Prostate gland (tissue), 2 donors: ENCODE data around the gene TMEM207.

Source experiments
- POLR2A ChIP-seq: fragments of 450-650 bp; IDR thresholded peaks from one replicate; pipeline ENCODE4 v1.6.1; 2016; ENCODE audit warnings: antibody characterized with exemption, mild to moderate bottlenecking
- POLR2AphosphoS5 ChIP-seq: sonication (generic); formaldehyde crosslinking; IDR thresholded peaks from one replicate; pipeline ENCODE4 v1.6.1; 2017; ENCODE audit warnings: antibody characterized with exemption
- TF ChIP-seq, protein P1 (sequence below), 4 experiments: fragments of 200-600 bp in 2 of 4; fragments of 450-650 bp in 2 of 4; sonication (generic) in 2 of 4; IDR thresholded peaks; 1 replicate in 3 of 4; 2 replicates in 1 of 4; pipeline ENCODE4 v1.5.1; 2016 to 2019; ENCODE audit warnings: antibody characterized with exemption in 4 of 4, mild to moderate bottlenecking in 2 of 4, moderate library complexity in 2 of 4

DNA sequence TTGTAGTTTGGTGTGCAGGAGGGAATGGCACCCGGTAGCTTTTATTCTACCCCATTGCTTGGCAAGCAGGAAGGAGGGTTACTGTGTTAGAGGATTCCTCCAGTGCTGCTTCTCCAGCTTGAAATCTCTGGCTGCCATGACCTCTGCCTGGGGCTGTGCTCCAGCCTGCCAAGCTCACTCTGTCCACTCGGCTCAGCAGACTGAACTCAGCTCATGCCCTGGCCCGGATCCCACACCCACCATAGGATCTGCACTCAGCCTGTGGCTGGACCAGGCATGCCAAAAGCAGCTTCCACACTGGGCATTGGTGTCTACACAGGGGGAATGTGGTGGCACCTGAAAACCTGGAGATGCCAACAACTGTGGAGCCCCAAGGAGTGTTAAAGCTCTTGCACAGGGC is 35.4 kb downstream of the TMEM207 start:
- TF ChIP-seq POLR2A (no peak), POLR2AphosphoS5 (no peak)
- TF ChIP-seq, protein P1, sequence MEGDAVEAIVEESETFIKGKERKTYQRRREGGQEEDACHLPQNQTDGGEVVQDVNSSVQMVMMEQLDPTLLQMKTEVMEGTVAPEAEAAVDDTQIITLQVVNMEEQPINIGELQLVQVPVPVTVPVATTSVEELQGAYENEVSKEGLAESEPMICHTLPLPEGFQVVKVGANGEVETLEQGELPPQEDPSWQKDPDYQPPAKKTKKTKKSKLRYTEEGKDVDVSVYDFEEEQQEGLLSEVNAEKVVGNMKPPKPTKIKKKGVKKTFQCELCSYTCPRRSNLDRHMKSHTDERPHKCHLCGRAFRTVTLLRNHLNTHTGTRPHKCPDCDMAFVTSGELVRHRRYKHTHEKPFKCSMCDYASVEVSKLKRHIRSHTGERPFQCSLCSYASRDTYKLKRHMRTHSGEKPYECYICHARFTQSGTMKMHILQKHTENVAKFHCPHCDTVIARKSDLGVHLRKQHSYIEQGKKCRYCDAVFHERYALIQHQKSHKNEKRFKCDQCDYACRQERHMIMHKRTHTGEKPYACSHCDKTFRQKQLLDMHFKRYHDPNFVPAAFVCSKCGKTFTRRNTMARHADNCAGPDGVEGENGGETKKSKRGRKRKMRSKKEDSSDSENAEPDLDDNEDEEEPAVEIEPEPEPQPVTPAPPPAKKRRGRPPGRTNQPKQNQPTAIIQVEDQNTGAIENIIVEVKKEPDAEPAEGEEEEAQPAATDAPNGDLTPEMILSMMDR (IDR thresholded peaks at IDR 0.05): no peak
